Activated naive CD8-positive, alpha-beta T cell treated with anti-CD3 and anti-CD28 coated beads, Interleukin-2, amount 50 U/mL, for 24 hours (primary cell): ENCODE data around the gene C15orf39.
"Not testable (repeated sequence)": the region's sequence is repeated elsewhere in the genome, so short reads cannot be mapped to it uniquely, and the experiment has no call there.

Experiments
- ATAC-seq: fragments of 150-1000 bp; cut with Tn5 transposase; one replicate; pipeline ENCODE4 v1.10.0; 2021
- DNase-seq: peaks from one replicate; pipeline ENCODE4 v3.0.0; 2021
- H3K27ac Mint-ChIP-seq: one replicate; pipeline ENCODE4 v1.8.0; 2021; ENCODE audit warnings: mild to moderate bottlenecking, mixed read lengths
- H3K27me3 Mint-ChIP-seq: one replicate; pipeline ENCODE4 v1.8.0; 2021; ENCODE audit warnings: mixed read lengths
- H3K36me3 Mint-ChIP-seq: one replicate; pipeline ENCODE4 v1.8.0; 2021; ENCODE audit warnings: low read depth, mixed read lengths
- H3K4me1 Mint-ChIP-seq: one replicate; pipeline ENCODE4 v1.8.0; 2021; ENCODE audit warnings: mixed read lengths
- H3K4me3 Mint-ChIP-seq: one replicate; pipeline ENCODE4 v1.8.0; 2021; ENCODE audit warnings: mild to moderate bottlenecking, moderate library complexity, mixed read lengths
- H3K9me3 Mint-ChIP-seq: one replicate; pipeline ENCODE4 v1.8.0; 2021; ENCODE audit warnings: mixed read lengths

The C15orf39 gene

DNA sequence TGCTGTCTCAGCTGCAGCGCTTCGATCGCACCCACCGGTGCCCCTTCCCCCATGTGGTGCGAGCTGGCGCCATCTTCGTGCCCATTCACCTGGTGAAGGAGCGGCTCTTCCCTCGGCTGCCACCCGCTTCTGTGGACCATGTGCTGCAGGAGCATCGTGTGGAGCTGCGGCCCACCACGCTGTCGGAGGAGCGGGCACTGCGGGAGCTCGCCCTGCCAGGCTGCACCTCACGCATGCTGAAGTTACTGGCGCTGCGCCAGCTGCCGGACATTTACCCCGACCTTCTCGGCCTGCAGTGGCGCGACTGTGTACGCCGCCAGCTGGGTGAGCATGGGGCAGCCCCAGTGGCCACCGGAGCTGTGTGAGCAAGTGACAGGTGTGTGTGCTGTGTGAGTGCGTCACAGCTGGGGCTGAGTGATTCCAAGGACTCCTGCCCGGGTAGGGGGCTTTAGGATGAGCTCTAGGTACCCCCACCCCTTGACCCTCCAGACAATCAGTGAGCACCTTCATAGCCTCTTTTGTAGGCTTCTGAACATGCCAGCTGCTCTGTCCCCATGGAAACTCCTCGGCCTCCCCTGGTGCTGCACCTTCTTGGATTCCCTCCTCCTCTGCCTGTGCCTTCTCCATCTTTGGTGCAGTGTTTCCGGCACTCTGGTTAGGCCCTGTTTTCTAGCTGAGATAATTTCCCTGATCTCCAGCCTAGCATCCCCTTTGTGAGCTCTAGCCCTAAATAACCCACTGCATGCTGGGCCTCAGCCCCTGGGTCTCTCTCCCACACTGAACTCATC lies 7.0 kb downstream of the C15orf39 start:
- Mint-ChIP-seq H3K4me3 (no peak overlapping the region), H3K36me3 (peaks cover 23% of the 10 kb centered on the region), H3K27ac (no peak overlapping the region), H3K9me3 (no peaks in the 10 kb centered on the region), H3K27me3 (no peaks in the 10 kb centered on the region), H3K4me1 (peaks cover 26% of the 10 kb centered on the region)
- DNase-seq (no peak), ATAC-seq (no peak)

DNA sequence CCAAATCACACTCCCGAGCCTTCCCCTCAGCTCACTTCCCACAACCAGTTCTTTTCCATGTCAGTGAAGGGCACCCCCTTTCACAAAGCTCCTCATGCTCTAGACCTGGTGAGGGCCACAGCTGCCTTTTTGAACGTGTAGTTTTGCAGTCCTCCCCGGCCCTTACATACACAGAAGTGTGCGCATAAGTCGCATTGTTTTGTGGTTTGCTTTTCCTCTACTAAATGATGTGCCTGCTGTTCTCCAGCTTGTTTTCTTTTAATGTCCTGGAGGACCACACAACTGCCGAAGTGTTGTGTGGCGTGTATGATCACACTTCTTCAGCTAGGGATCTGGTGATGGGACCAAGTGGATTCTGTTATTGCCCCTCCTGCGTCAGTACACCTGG lies 7.6 kb downstream of the C15orf39 start:
- Mint-ChIP-seq H3K36me3 (peaks cover 23% of the 10 kb centered on the region), H3K27ac (no peak overlapping the region), H3K27me3 (no peaks in the 10 kb centered on the region), H3K4me1 (peaks cover 21% of the 10 kb centered on the region), H3K9me3 (no peaks in the 10 kb centered on the region), H3K4me3 (no peak overlapping the region)
- DNase-seq = no peak
- ATAC-seq = no peak

- Mint-ChIP-seq H3K36me3 (peaks cover 18% of the 10 kb centered on the region), H3K9me3 (no peaks in the 10 kb centered on the region), H3K27ac (no peak overlapping the region), H3K27me3 (no peaks in the 10 kb centered on the region), H3K4me1 (peaks cover 11% of the 10 kb centered on the region), H3K4me3 (no peak overlapping the region)
- ATAC-seq (no peak), DNase-seq (no peak)
These were observed 9.1 kb downstream of the C15orf39 start for GRCh38 chr15:75210811-75211230.

- H3K4me1 Mint-ChIP-seq = peaks cover 11% of the 10 kb centered on the region
- DNase-seq (no peak), ATAC-seq (no peak)
- peaks cover 18% of the 10 kb centered on the region for H3K36me3 Mint-ChIP-seq
- no peak overlapping the region for H3K27ac Mint-ChIP-seq
- H3K4me3 Mint-ChIP-seq = no peak overlapping the region
- H3K27me3 Mint-ChIP-seq = no peaks in the 10 kb centered on the region
- H3K9me3 Mint-ChIP-seq = no peaks in the 10 kb centered on the region
These were observed 9.9 kb downstream of the C15orf39 start for GRCh38 chr15:75211436-75212199.

DNA sequence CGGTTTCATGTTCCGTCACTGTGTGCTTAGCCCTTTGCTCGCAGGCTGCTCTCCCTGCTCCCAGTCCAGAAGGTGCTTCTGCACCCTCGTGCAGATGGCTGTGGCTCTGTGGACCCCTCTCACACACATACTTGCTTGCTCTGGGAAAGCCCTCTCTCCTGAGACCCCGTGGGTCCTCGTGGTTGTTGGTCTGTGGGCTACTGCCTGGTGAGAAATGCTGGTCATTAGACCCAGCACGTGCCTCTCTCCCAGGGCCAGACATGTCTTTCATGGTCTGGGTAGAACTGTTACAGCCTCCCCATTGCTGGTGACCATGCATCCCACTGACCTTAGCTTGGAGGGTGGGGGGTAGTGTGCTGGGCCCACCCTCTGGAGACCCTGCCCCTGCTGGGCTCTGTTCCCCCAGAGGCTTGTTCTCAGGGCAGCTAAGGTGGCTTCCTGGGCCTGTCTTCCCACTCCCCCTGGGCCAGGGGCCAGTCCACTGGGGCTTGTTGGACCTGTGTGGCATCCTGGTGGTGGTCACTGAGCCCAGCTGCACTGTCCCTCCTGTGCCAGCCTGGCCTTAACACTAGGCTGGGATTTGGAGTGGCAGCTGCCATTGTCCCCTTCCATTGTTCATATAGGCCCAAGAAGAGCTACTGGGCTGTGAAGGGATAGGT lies 10.6 kb downstream of the C15orf39 start:
- ATAC-seq = no peak
- no peak for DNase-seq
- peaks cover 15% of the 10 kb centered on the region for H3K36me3 Mint-ChIP-seq
- peaks cover 11% of the 10 kb centered on the region for H3K4me1 Mint-ChIP-seq
- no peak overlapping the region for H3K4me3 Mint-ChIP-seq
- H3K27ac Mint-ChIP-seq = no peak overlapping the region
- H3K9me3 Mint-ChIP-seq = no peaks in the 10 kb centered on the region
- H3K27me3 Mint-ChIP-seq = no peaks in the 10 kb centered on the region

DNA sequence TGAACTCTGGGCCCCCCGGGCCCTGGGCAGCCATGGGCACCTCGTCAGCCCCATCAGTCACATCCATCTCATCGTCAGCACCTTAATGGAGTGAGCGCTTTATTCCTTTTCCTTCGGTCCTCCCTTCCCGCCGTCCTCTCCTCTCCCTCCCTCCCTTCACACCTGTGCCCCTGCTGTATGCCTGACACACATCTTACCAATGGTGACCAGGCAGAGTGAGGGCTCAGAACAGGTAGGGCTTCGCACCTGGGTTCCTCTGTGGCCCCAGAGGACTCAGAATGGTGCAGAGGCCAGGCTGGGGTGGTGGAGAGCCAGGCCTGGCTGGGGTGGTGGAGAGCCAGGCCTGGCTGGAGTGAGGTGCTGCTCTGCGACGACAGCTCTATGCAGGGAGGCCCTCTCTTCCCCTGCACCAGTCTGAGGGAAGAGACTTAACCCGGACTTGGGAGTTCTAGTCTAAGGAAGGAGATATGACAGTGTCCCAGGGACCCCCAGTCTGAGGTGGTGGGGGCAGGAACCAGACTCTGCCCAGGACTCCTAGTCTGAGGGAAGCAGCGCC lies 11.6 kb downstream of the C15orf39 start:
- peaks cover 13% of the 10 kb centered on the region for H3K36me3 Mint-ChIP-seq
- H3K27ac Mint-ChIP-seq = no peak overlapping the region
- ATAC-seq = no peak
- no peaks in the 10 kb centered on the region for H3K9me3 Mint-ChIP-seq
- H3K4me3 Mint-ChIP-seq = no peak overlapping the region
- no peaks in the 10 kb centered on the region for H3K27me3 Mint-ChIP-seq
- no peak for DNase-seq
- peaks cover 11% of the 10 kb centered on the region for H3K4me1 Mint-ChIP-seq

DNA sequence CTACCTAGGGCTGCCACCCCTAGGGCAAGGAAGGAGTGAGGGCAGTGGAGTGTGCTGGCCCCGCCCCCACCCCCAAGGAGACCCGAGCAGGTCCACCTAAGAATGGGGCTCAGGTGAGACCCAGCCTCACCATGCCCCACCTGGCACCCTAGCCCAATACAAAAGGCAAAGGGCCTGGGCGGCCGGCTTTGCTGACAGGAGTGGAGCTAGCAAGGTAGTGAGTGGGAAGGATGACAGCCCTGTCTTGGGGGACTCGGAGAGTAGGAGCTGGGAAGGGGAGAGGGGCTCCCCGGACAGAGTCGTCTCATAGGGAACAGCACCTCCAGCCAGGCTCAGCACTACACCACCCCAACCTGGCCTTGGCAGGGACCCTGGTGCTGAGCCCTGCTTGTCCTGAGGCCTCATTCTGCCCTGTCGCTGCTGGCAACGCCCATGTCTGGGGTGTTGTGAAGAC lies 12.1 kb downstream of the C15orf39 start:
- peaks cover 13% of the 10 kb centered on the region for H3K36me3 Mint-ChIP-seq
- no peak overlapping the region for H3K27ac Mint-ChIP-seq
- H3K4me3 Mint-ChIP-seq = no peak overlapping the region
- DNase-seq (no peak), ATAC-seq (no peak)
- H3K9me3 Mint-ChIP-seq = no peaks in the 10 kb centered on the region
- H3K4me1 Mint-ChIP-seq = peaks cover 9% of the 10 kb centered on the region
- H3K27me3 Mint-ChIP-seq = no peaks in the 10 kb centered on the region

GRCh38 chr15:75214293-75215096 lies 12.8 kb downstream of the C15orf39 start:
- Mint-ChIP-seq H3K27me3 (no peaks in the 10 kb centered on the region), H3K36me3 (peaks cover 9% of the 10 kb centered on the region), H3K27ac (no peak overlapping the region), H3K9me3 (no peaks in the 10 kb centered on the region), H3K4me3 (no peak overlapping the region), H3K4me1 (peaks cover 2% of the 10 kb centered on the region)
- ATAC-seq (no peak), DNase-seq (no peak)

DNA sequence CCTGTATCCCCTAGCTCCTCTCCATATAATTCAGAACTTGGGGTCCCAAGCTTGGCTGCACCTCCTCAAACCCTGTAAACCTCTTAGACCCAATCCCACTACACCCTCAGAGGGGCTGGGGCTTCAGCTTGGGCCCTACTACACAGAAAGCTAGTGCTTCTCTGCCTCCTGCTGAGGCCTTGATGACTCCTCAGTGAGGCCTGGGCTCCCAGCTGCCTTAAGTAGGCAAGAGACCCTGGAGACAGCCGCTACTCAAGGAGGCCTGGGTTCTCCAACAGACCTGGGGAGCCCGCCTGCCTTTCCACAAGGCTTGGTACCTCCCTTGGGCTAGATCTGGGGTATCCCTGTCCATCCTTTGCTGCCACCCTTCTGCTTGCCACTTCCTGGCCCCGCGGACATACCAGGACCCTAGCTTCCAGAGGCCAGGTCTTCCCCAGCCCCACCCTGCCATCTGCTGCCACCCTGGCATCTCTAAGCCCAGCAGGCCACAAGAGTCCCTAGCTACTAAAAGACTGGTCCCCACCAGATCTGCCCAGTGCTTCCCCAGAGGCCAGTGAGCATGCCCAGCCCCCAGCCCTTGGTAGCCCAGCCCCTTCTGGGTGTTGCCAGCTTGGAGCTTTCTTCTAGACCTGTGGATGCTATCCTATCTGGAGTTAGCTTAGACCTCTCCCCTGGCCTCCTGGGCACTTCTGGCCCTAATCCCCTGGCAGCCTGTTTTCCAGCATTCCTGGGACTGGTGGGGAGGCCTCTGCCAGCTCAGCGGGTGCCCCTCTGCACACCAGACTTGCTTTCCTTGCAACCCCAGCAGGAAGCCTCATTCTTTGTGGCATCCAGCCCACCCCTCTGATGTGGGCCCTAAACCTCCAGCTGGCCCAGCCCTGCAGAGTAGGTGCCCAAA lies 13.7 kb downstream of the C15orf39 start:
- Mint-ChIP-seq H3K4me3 (no peak overlapping the region), H3K9me3 (no peaks in the 10 kb centered on the region), H3K27me3 (no peaks in the 10 kb centered on the region), H3K36me3 (peaks cover 4% of the 10 kb centered on the region), H3K4me1 (no peaks in the 10 kb centered on the region), H3K27ac (no peak overlapping the region)
- ATAC-seq = peak; percentile 13
- no peak for DNase-seq

DNA sequence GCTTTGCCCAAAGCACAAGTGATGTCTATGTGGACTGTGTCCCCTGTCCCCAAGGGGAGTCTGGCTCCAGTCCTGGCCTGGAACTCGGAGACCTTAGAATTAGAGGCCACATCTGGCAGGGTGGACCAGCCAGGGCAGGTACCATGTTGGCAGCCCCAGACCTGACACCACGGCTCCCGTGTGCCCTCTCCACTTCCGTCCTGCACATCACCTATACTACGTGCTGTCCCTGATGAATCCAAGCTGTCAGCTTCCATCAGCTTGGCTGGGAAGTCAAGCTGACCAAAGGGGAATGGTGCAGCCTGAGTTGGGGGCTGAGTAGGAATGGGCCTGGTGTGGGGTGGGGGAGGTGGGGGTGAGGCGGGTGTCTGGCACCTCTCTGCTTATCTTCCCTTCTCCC lies 15.3 kb downstream of the C15orf39 start:
- no peak overlapping the region for H3K27ac Mint-ChIP-seq
- ATAC-seq (no peak), DNase-seq (no peak)
- no peaks in the 10 kb centered on the region for H3K9me3 Mint-ChIP-seq
- no peak overlapping the region for H3K4me3 Mint-ChIP-seq
- H3K27me3 Mint-ChIP-seq = no peaks in the 10 kb centered on the region
- H3K36me3 Mint-ChIP-seq = no peaks in the 10 kb centered on the region
- H3K4me1 Mint-ChIP-seq = no peaks in the 10 kb centered on the region

- not testable (repeated sequence) for DNase-seq, H3K27ac Mint-ChIP-seq, H3K36me3 Mint-ChIP-seq, ATAC-seq, H3K4me1 Mint-ChIP-seq, H3K9me3 Mint-ChIP-seq, H3K4me3 Mint-ChIP-seq, H3K27me3 Mint-ChIP-seq
These were observed 15.9 kb downstream of the C15orf39 start for GRCh38 chr15:75217574-75217973.

DNA sequence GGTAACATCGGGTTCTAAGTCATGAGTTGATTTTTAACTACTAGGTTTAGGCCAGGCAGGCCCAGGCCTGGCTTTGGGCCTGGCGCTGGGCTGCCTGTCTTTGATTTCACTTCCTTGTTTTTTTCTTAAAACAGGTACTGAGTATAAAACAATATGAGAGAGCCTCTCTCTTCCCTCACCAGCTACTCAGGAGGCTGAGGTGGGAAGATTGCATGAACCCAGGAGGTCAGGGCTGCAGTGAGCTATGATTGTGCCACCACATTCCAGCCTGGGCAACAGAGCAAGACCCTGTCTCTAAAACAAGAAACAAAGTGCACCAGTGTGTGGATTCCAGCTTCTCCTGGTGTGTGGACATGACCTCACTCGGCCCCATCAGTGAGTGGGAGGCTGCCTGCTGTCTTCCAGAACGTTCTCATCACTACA lies 17.8 kb downstream of the C15orf39 start:
- not testable (repeated sequence) for H3K36me3 Mint-ChIP-seq, H3K9me3 Mint-ChIP-seq, ATAC-seq, H3K27me3 Mint-ChIP-seq, H3K27ac Mint-ChIP-seq, H3K4me1 Mint-ChIP-seq, H3K4me3 Mint-ChIP-seq, DNase-seq

GRCh38 chr15:75223688-75224087 lies 22.0 kb downstream of the C15orf39 start:
- Mint-ChIP-seq H3K4me3 (no peak overlapping the region), H3K27me3 (peaks cover 4% of the 10 kb centered on the region), H3K36me3 (no peaks in the 10 kb centered on the region), H3K9me3 (no peaks in the 10 kb centered on the region), H3K27ac (no peak overlapping the region), H3K4me1 (no peaks in the 10 kb centered on the region)
- ATAC-seq (no peak), DNase-seq (no peak)
